CD4-positive, alpha-beta T cell treated with Interleukin-12 subunit alpha and Interleukin-12 subunit beta, for 1 hour (primary cell): ENCODE results near the gene GFOD2.
"Not testable (repeated sequence)": the region's sequence is repeated elsewhere in the genome, so short reads cannot be mapped to it uniquely, and the experiment has no call there.

Source experiments
- DNase-seq: peaks from one replicate; pipeline ENCODE4 v3.0.0-alpha.2; 2020

Gene GFOD2

GRCh38 chr16:67699265-67699664 is 19.9 kb downstream of the GFOD2 start:
- DNase-seq = no peak

- DNase-seq = no peak
Observed at GRCh38 chr16:67697422-67698185, 21.5 kb downstream of the GFOD2 start.

- no peak for DNase-seq
Observed at GRCh38 chr16:67694611-67695010, 24.5 kb downstream of the GFOD2 start.

GRCh38 chr16:67693517-67694285 is 25.4 kb downstream of the GFOD2 start:
- DNase-seq = not testable (repeated sequence)

DNA sequence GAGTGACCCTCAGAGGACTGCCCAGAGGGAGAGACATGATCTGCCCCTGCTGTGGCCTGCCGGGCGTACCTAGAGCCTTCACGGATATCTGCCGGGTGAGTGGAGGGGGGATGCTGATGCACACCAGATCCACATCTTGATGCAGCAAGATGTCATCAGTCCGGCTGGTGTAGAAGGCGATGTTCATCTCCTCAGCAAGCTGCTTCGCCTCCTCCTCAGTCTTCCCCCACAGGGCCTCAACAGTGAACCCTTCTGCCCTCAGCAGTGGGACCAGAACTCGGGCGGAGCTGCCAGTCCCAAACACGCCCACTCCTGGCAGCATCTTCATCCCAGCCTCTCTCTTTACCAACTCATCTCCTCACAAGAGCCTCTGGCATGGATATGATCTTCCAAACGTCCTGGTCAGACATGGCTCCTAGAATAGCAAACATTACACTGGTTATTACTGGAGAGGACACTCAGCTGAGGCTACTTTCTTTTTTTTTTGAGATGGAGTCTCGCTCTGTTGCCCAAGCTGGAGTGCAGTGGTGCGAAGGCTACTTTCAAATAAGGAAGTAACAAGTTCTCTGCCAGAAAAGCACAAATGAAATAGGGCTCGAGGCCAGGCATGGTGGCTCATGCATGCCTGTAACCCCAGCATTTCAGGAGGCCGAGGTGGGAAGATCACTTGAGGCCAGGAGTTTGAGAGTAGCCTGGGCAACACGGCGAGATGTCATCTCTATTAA is 33.6 kb downstream of the GFOD2 start:
- no peak for DNase-seq

DNA sequence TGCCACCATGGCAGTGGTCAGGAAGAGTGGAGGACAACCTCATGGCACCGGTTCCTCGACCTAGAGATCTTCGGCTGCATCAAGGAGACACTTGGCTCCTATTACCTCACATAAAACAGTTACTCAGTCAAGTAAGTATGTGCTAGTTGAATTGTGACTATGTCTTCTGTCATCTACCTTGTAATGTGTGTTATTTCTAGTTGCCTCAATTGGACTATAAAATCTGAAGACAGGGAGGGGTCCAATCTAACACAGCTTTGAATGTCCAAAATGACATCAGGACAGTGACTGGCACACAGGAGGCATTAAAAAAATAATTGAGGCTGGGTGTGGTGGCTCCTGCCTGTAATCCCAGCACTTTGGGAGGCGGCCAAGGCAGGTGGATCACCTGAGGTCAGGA is 35.3 kb downstream of the GFOD2 start:
- no peak for DNase-seq

DNA sequence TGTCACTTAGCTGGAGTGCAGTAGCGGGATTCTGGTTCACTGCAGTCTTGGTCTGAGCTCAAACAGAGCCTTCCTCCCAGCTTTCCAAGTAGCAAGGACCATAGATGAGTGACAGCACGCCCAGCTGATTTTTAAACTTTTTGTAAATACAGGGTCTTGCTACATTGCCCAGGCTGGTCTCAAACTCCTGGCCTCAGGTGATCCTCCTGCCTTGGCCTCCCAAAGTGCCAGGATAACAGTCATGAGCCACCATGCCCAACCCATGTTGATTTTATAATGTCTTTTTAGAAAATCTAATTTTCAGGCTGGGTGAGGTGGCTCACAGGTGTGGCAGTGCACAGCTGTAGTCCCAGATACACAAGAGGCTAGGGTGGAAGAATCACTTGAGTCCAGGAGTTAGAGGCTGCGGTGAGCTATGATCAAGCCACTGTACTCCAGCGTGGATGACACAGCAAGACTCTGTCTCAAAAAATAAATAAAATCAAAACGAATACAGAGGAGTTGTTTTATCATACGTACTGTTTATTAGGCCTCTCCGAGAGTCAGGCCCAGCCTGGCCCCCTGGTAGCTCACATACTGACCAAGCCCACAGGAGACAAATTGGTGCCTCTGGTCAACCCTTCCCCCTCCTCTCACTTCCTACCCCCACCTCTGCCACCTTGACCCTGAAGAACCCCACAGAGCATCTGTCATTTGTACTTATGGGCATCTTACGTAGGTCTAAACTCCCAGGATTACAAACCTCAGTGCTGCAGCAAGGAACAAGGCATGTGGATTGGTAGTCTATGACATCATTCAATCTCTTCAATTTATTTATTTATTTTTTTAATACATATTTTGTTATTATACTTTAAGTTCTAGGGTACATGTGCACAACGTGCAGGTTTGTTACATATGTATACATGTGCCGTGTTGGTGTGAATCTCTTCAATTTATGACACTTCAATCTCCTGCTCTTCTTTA is 38.9 kb downstream of the GFOD2 start:
- no peak for DNase-seq

- DNase-seq = no peak
Observed at GRCh38 chr16:67678354-67679023, 40.6 kb downstream of the GFOD2 start.

DNA sequence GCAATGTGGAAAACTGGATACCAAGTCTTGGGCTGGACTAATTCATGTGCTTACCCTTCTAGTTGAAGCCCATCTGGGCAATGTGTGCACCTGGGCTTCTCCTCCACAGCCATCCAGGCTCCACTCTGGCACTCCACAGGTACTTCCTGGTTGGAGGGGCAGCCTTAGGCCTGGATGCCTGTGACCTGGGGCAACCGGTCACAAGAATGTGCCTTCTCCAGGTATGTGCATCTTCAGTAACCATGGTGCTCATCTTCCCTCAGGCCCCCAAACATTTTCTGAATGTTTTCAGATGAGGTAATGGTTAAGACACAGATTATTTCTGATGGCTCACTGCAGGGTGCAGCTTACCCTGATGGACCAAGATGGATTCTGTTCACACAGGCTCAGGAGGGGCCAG is 41.4 kb downstream of the GFOD2 start:
- DNase-seq = no peak

- no peak for DNase-seq
Observed at GRCh38 chr16:67676939-67677338, 42.2 kb downstream of the GFOD2 start.

- no peak for DNase-seq
Observed at GRCh38 chr16:67676516-67676915, 42.6 kb downstream of the GFOD2 start.

DNA sequence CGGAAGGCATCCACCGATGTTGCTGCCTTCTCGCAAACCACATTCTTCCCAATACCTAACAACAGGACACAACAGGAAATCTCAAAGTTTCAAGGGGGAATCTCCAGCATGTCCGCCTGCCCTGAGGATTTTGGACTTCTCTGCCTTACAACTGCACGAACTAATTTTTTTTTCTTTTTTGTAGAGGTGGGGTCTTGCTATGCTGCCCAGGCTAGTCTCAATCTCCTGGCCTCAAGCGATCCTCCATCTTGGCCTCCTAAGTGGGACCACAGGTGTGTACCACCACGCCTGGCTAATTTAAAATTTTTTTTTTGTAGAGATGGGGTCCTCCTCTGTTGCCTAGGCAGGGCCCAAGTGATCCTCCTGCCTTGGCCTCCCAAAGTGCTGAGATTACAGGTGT is 43.1 kb downstream of the GFOD2 start:
- no peak for DNase-seq

- no peak for DNase-seq
Observed at GRCh38 chr16:67675579-67675935, 43.6 kb downstream of the GFOD2 start.

DNA sequence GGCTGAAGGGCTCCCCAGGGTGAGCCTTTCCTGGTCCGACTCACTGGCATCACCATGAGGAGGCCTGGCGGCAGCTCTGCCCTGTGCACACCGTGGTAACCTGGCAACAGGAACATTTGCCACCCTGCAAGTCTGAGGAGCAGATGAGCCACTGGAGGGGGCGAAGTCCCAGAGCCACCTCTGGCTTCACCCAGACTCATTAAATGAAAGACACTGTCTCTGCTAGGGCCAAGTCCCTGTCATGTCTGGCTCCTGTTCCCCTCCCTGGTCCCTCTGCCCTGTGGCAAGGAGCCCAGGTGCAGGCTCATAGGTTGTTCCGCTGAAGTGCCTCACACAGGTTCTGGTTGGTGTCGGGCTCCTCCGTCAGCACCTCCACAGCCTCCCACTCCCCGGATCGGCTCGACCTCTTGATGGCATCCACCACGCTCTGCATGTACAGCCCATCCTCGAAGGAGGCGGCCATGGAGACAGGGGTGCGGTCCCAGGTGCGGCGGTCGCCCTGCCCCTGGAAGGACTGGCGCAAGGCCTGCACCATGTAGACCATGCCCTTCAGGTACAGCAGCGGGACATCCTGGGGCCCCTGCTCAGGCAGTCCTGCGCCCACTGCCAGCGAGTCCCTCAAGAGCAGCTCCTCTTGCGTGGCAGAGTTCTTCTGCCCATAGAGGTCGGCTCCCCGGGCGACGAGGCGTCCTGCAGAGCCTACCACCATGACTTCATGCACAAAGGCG is 44.1 kb downstream of the GFOD2 start:
- DNase-seq = no peak

DNA sequence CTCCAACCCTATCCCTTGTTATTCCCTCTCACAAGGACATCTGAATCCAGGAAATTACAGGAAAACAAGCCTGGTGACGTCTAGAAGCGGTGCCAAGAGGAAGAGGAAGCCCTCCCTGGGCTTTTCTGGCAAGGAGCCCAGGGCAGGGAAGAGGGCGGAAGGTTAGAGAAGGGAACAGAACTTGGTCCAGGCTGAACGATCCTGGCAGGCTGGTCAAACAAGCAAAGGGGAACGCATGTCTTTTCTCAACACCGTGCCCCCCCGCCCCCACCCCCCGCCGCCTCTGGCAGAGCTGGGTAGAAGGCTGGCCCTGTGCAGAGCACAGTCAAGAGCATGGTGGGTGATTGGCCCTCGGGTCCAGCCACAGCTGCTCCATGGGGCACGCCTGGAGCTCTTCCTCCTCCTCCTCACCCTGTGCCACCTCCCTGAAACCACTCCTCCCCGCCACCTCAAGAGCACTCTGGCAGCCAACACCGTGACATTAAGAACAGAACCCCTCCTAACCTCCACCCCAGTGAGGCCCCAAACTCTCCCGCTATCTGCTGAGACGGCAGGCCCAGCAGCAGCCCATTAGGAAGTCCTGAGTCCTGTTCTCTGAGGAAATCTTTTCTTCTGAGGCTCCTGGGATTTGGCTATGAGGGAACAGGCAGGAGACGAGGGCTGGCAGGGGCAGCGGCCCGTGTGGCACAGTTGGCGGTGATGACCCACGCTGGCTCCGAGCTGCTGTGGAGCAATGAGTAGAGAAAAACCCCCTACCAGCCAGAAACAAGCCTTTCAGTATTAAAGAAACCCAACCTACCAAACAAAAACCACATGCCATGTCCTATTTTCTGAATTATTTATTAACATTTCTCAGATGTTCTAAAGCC is 45.2 kb downstream of the GFOD2 start:
- DNase-seq = no peak

GRCh38 chr16:67672739-67673662 is 46.1 kb downstream of the GFOD2 start:
- DNase-seq = peak; percentile 60

DNA sequence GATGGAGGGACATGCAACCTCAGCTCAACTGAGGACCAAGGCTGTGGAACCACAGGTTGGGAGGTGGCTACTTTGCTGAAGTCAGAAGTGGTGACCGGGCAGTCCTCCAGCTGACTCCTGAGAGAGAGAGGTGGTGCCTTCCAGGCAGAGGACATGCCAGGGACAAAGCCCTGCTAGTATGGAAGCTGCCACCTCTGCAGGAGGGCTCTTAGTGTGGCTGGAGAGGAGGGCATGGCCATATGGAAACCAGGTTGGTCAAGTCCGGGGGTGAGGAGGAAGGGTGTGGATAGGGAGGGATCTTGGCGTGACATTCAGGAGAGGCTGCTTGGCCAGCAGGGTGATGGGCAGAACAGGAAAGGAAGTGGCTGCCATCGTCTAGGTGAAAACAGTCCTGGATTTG is 46.8 kb downstream of the GFOD2 start:
- no peak for DNase-seq

DNA sequence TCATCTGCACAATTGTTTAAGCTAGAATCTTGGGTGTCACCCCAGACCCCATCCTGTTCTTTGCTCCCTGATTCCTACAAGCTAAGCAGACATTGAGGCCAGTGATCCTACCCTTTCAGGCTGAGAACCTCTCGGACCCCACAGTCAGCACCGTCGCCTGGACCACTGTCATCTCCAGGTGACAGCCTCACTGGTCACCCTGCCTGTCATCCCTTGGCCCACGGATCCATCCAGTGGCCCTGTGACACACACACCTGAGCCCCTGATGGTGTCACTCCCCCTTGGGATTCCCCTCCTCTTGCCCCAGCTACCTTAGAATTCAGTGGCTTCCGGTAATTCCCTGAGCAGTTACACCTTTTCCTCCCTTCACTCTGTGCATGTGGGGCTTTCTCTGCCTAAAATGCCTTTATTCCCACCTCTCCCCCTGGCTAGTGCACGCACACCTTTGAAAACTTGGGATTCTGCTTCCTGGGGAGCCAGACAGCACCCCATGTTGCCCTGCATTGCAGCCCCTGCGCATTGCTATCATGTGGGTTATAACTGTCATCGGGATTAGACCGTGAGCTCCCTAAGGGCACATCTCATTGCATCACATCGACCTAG is 49.5 kb downstream of the GFOD2 start:
- no peak for DNase-seq
